IMR-90 (cell line): ENCODE results near the gene EFS.

Experiments
- CEBPB ChIP-seq: IDR thresholded peaks from 2 replicates; pipeline ENCODE4 v1.6.1; 2012; ENCODE audit warnings: low read depth, low read length, improper control_type of control experiment
- CHD1 ChIP-seq: IDR thresholded peaks from 2 replicates; pipeline ENCODE4 v1.6.1; 2012; ENCODE audit warnings: low read depth, low read length, improper control_type of control experiment
- CTCF ChIP-seq: conservative IDR thresholded peaks from 2 replicates; pipeline ENCODE4 v1.5.1; 2012; ENCODE audit warnings: mild to moderate bottlenecking, low read depth, low read length, improper control_type of control experiment
- MAFK ChIP-seq: IDR thresholded peaks from 2 replicates; pipeline ENCODE4 v1.6.1; 2012; ENCODE audit warnings: low read depth, low read length, improper control_type of control experiment
- MAZ ChIP-seq: IDR thresholded peaks from 2 replicates; pipeline ENCODE4 v1.6.1; 2012; ENCODE audit warnings: low read depth, mild to moderate bottlenecking, low read length, improper control_type of control experiment, moderate library complexity, borderline replicate concordance
- POLR2A ChIP-seq: IDR thresholded peaks from 2 replicates; pipeline ENCODE4 v1.6.1; 2012; ENCODE audit warnings: mild to moderate bottlenecking, low read depth, low read length
- RAD21 ChIP-seq: IDR thresholded peaks from 2 replicates; pipeline ENCODE4 v1.6.1; 2012; ENCODE audit warnings: low read length, improper control_type of control experiment
- SMC3 ChIP-seq: fragments of 150-350 bp; IDR thresholded peaks from 2 replicates; pipeline ENCODE4 v1.6.1; 2016; ENCODE audit warnings: low read depth, mild to moderate bottlenecking, antibody characterized with exemption, low read length, moderate library complexity

DNA sequence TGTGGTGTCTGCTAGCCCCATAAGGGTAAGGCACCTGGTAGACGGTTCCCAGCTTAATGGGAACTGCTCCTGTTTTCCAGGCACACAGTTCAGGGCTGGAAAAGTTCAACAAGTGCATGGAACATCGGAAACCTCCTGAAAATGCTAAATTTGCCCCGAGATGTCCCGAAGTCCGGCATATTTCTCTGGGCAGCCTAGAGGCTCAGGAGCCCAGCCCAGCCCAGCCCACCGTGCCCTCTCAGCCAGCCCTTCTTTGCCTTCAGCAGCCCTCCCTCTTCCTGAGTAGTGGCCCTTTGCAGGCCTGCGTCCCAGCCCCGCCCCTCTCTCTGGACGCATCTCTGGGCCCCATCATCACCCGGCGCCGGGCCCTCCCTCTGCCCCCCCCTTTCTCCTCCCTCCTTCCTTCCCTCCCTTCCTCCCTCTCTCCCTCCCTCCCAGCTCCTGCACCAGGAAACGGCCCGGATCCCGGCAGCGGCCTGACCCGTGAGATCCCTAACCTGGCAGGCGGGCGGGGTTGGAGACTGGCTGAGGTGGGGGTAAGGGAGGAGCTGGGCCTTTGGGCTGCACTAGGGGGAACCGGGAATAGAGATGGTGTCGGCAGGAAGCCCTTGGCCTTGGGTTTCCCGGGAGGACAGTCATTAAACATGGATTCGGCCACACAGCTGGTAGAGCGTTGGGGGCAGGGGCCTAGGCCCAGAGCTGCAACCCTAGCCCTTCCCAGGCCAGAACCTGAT, 58.4 kb downstream of the EFS start, which contains the start of gene BCL2L2:
- no peak for TF ChIP-seq MAFK
- no peak for TF ChIP-seq RAD21
- no peak for TF ChIP-seq CTCF
- TF ChIP-seq CEBPB = no peak
- no peak for TF ChIP-seq CHD1
- TF ChIP-seq POLR2A = peak; percentile 79
- peak; percentile 100 for TF ChIP-seq MAZ
- no peak for TF ChIP-seq SMC3
